H9 (cell line): ENCODE data around the gene KLHDC8A. TPM values are rescaled to one million over a fixed set of nuclear protein-coding genes. Genes with fewer than 3 reads are reported as not detected.

Experiments
- DNase-seq: peaks from one replicate; pipeline ENCODE4 v3.0.0-alpha.2; 2017
- H2AFZ ChIP-seq: one replicate; pipeline ENCODE4 v1.6.1; 2013; ENCODE audit warnings: mild to moderate bottlenecking, low read length, control low read depth, moderate library complexity
- H2AK5ac ChIP-seq: 2 replicates; pipeline ENCODE4 v1.6.1; 2013; ENCODE audit warnings: low read length, control low read depth, mixed read lengths; ENCODE audit not compliant: insufficient read length
- H2BK120ac ChIP-seq: one replicate; pipeline ENCODE4 v1.6.1; 2013; ENCODE audit warnings: low read depth, mild to moderate bottlenecking, low read length, control low read depth, inconsistent platforms; ENCODE audit not compliant: poor library complexity, severe bottlenecking
- H2BK12ac ChIP-seq: 2 replicates; pipeline ENCODE4 v1.6.1; 2013; ENCODE audit warnings: low read length, control low read depth, mixed read lengths, low read depth; ENCODE audit not compliant: insufficient read length
- H2BK15ac ChIP-seq: 2 replicates; pipeline ENCODE4 v1.6.1; 2013; ENCODE audit warnings: low read depth, low read length, control low read depth
- H2BK20ac ChIP-seq: one replicate; pipeline ENCODE4 v1.6.1; 2013; ENCODE audit warnings: low read depth, mild to moderate bottlenecking, low read length, control low read depth, inconsistent platforms; ENCODE audit not compliant: poor library complexity, severe bottlenecking
- H2BK5ac ChIP-seq: 2 replicates; pipeline ENCODE4 v1.6.1; 2013; ENCODE audit warnings: low read length, control low read depth, mixed read lengths; ENCODE audit not compliant: insufficient read length
- H3K14ac ChIP-seq: 2 replicates; pipeline ENCODE4 v1.6.1; 2013; ENCODE audit warnings: low read length, control low read depth; ENCODE audit not compliant: insufficient read depth
- H3K18ac ChIP-seq: 2 replicates; pipeline ENCODE4 v1.6.1; 2013; ENCODE audit warnings: low read depth, mild to moderate bottlenecking, mixed read lengths, low read length, control low read depth; ENCODE audit not compliant: insufficient read length
- H3K23ac ChIP-seq: 2 replicates; pipeline ENCODE4 v1.6.1; 2013; ENCODE audit warnings: low read length, control low read depth, mixed read lengths, low read depth; ENCODE audit not compliant: insufficient read length
- H3K23me2 ChIP-seq: 2 replicates; pipeline ENCODE4 v1.6.1; 2013; ENCODE audit warnings: low read depth, mild to moderate bottlenecking, mixed read lengths, low read length, control low read depth; ENCODE audit not compliant: insufficient read length, poor library complexity, severe bottlenecking
- H3K27ac ChIP-seq: 2 replicates; pipeline ENCODE4 v1.5.1; 2013; ENCODE audit warnings: low read length, control low read depth, mixed read lengths, low read depth; ENCODE audit not compliant: insufficient read length
- H3K27me3 ChIP-seq: 2 replicates; pipeline ENCODE4 v1.6.1; 2013; ENCODE audit warnings: low read length, control low read depth, inconsistent platforms; ENCODE audit not compliant: insufficient read depth
- H3K4ac ChIP-seq: 2 replicates; pipeline ENCODE4 v1.6.1; 2013; ENCODE audit warnings: low read depth, mild to moderate bottlenecking, control low read depth, inconsistent platforms, low read length, moderate library complexity
- H3K4me1 ChIP-seq: 2 replicates; pipeline ENCODE4 v1.6.1; 2013; ENCODE audit warnings: low read length, control low read depth, inconsistent platforms; ENCODE audit not compliant: insufficient read depth
- H3K4me2 ChIP-seq: 2 replicates; pipeline ENCODE4 v1.6.1; 2013; ENCODE audit warnings: low read length, control low read depth, mixed read lengths; ENCODE audit not compliant: insufficient read length, insufficient read depth
- H3K56ac ChIP-seq: 2 replicates; pipeline ENCODE4 v1.6.1; 2013; ENCODE audit warnings: low read depth, mild to moderate bottlenecking, mixed read lengths, low read length, control low read depth; ENCODE audit not compliant: insufficient read length
- H3K79me1 ChIP-seq: 2 replicates; pipeline ENCODE4 v1.6.1; 2013; ENCODE audit warnings: low read depth, mild to moderate bottlenecking, moderate library complexity, low read length, control low read depth, inconsistent platforms; ENCODE audit not compliant: insufficient read depth, poor library complexity, severe bottlenecking
- H3K79me2 ChIP-seq: 2 replicates; pipeline ENCODE4 v1.6.1; 2013; ENCODE audit warnings: low read length, control low read depth, inconsistent platforms; ENCODE audit not compliant: insufficient read depth
- H3K9ac ChIP-seq: 2 replicates; pipeline ENCODE4 v1.6.1; 2013; ENCODE audit warnings: low read length, control low read depth, mixed read lengths; ENCODE audit not compliant: insufficient read length; ENCODE audit errors: extremely low read depth
- H3K9me3 ChIP-seq: one replicate; pipeline ENCODE4 v1.6.1; 2013; ENCODE audit warnings: low read depth, low read length, inconsistent platforms; ENCODE audit not compliant: control insufficient read depth
- H3T11ph ChIP-seq: one replicate; pipeline ENCODE4 v1.6.1; 2013; ENCODE audit warnings: mild to moderate bottlenecking, low read length, control low read depth, inconsistent platforms
- H4K20me1 ChIP-seq: one replicate; pipeline ENCODE4 v1.6.1; 2013; ENCODE audit not compliant: control insufficient read depth, insufficient read length, insufficient read depth
- H4K5ac ChIP-seq: 2 replicates; pipeline ENCODE4 v1.6.1; 2013; ENCODE audit warnings: low read depth, mild to moderate bottlenecking, mixed read lengths, low read length, control low read depth; ENCODE audit not compliant: insufficient read length
- H4K8ac ChIP-seq: replicated peaks from 2 replicates; pipeline ENCODE4 v1.6.1; 2013; ENCODE audit warnings: low read length, control low read depth, mixed read lengths, low read depth; ENCODE audit not compliant: insufficient read length
- H4K91ac ChIP-seq: 2 replicates; pipeline ENCODE4 v1.6.1; 2013; ENCODE audit warnings: low read depth, mild to moderate bottlenecking, moderate library complexity, mixed read lengths, low read length, control low read depth; ENCODE audit not compliant: insufficient read length
- H3K27ac Mint-ChIP-seq, 3 experiments: 2 replicates in 2 of 3; 3 replicates in 1 of 3; pipeline ENCODE4 v1.8.0; 2020 to 2021; ENCODE audit warnings: mixed read lengths in 3 of 3, mild to moderate bottlenecking in 1 of 3, moderate library complexity in 1 of 3
- H3K27me3 Mint-ChIP-seq: 2 replicates; pipeline ENCODE4 v1.8.0; 2021; ENCODE audit warnings: low read depth, mild to moderate bottlenecking, moderate library complexity, mixed read lengths
- H3K36me3 Mint-ChIP-seq, 3 experiments: 2 replicates in 2 of 3; 3 replicates in 1 of 3; pipeline ENCODE4 v1.8.0; 2020 to 2021; ENCODE audit warnings: low read depth in 3 of 3, mixed read lengths in 3 of 3; ENCODE audit not compliant: insufficient read depth in 1 of 3
- H3K4me1 Mint-ChIP-seq, 2 experiments: 2 replicates each; pipeline ENCODE4 v1.8.0; 2020; ENCODE audit warnings: mixed read lengths in 2 of 2
- H3K4me3 Mint-ChIP-seq, 2 experiments: 2 replicates in 1 of 2; 3 replicates in 1 of 2; pipeline ENCODE4 v1.8.0; 2020 to 2021; ENCODE audit warnings: mild to moderate bottlenecking in 2 of 2, mixed read lengths in 2 of 2, moderate library complexity in 1 of 2
- H3K9me3 Mint-ChIP-seq, 2 experiments: 2 replicates in 1 of 2; 3 replicates in 1 of 2; pipeline ENCODE4 v1.8.0; 2020; ENCODE audit warnings: mild to moderate bottlenecking in 2 of 2, mixed read lengths in 2 of 2, moderate library complexity in 1 of 2
- WGBS: extraction: QIAGEN DNeasy Blood & Tissue Kit; methylation state at CpG from one replicate; pipeline ENCODE4 v1.1.7; 2013; ENCODE audit warnings: missing lambda C conversion rate, low lambda C conversion rate, mixed read lengths; ENCODE audit not compliant: insufficient read length; ENCODE audit errors: extremely low coverage; 5-methylcytosine and 5-hydroxymethylcytosine counted together
- total RNA-seq: library from RNA; stranded (reverse); gene quantifications from 2 replicates; pipeline ENCODE4 v1.2.1, GENCODE V29; 2021
- TF ChIP-seq, protein P1 (sequence below): fragments of 200-600 bp; sonication (generic); conservative IDR thresholded peaks from 3 replicates; pipeline ENCODE4 v1.8.0; 2021; ENCODE audit warnings: antibody characterized with exemption, mild to moderate bottlenecking

KLHDC8A gene
- total RNA-seq, 1 experiment from 2014 or later: 0.96 TPM

DNA sequence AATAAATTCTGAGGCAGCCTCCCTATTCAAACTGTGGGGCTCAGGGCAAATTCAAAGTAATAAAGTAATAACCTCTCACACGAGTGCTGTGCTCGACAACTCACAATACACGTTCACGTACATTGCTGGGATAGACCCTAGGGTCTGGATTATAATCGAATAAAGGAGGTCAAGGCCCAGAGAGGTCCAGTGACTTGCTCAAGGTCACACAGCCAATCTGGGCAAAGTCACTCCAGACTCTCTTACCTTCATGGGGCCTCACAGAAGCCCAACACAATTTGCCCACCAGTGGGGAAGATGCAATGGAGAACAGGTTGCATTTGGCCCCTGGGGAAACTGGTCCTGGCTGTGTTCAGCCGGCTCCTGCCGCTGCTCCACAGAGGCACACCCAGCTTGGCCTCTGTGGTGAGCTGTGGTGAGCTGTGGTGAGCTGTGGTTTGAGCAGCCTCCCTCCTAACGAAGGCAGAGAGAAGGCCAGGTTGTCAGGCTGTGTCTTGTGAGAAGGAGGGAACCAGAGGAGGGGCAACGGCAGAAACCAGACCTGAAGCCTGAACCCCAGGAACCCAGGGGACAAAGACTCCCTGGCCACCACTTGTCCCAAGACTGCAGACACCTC is 70.3 kb downstream of the KLHDC8A start:
- Histone ChIP-seq H3K79me1 (no peaks in the 10 kb centered on the region), H3K9ac (no peak overlapping the region), H2BK20ac (no peak overlapping the region), H3K9me3 (no peaks in the 10 kb centered on the region), H4K8ac (no peak overlapping the region), H3K4ac (no peak overlapping the region), H2BK120ac (no peak overlapping the region), H2AFZ (no peak overlapping the region), H3K27ac (no peak overlapping the region), H3K14ac (no peak overlapping the region; the same call in 1 of the 2 replicates), H2BK5ac (no peak overlapping the region), H3K18ac (no peak overlapping the region), H3K23me2 (no peaks in the 10 kb centered on the region), H2AK5ac (no peak overlapping the region), H2BK12ac (no peak overlapping the region), H4K20me1 (peaks cover 2% of the 10 kb centered on the region), H3K23ac (no peak overlapping the region), H3K79me2 (no peaks in the 10 kb centered on the region), H2BK15ac (no peak overlapping the region), H3K4me1 (peaks cover 6% of the 10 kb centered on the region; the same call in 1 of the 2 replicates), H3K27me3 (no peaks in the 10 kb centered on the region), H4K91ac (no peak overlapping the region), H3K4me2 (no peak overlapping the region), H3T11ph (no peak overlapping the region), H3K56ac (no peak overlapping the region), H4K5ac (no peak overlapping the region)
- DNase-seq: no peak
- H3K27me3 Mint-ChIP-seq: no peaks in the 10 kb centered on the region; the same call in 1 of the 2 replicates
- H3K36me3 Mint-ChIP-seq: no peaks in the 10 kb centered on the region
- no peak overlapping the region for H3K4me3 Mint-ChIP-seq
- 0 out of 7 replicates have a peak overlapping the region, but pooled peaks have one; percentile 23 to 89 (median 55) for H3K27ac Mint-ChIP-seq
- TF ChIP-seq, protein P1, sequence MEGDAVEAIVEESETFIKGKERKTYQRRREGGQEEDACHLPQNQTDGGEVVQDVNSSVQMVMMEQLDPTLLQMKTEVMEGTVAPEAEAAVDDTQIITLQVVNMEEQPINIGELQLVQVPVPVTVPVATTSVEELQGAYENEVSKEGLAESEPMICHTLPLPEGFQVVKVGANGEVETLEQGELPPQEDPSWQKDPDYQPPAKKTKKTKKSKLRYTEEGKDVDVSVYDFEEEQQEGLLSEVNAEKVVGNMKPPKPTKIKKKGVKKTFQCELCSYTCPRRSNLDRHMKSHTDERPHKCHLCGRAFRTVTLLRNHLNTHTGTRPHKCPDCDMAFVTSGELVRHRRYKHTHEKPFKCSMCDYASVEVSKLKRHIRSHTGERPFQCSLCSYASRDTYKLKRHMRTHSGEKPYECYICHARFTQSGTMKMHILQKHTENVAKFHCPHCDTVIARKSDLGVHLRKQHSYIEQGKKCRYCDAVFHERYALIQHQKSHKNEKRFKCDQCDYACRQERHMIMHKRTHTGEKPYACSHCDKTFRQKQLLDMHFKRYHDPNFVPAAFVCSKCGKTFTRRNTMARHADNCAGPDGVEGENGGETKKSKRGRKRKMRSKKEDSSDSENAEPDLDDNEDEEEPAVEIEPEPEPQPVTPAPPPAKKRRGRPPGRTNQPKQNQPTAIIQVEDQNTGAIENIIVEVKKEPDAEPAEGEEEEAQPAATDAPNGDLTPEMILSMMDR: no peak
- H3K9me3 Mint-ChIP-seq: peaks cover 0 to 2% of the 10 kb centered on the region in 2 experiments; a peak in 1 of 5 replicates
- WGBS: no CpG with 5 or more reads among the region's 9 CpGs
- H3K4me1 Mint-ChIP-seq: peaks cover 54 to 61% of the 10 kb centered on the region in 2 experiments

Other genes starting within 250 kb of the KLHDC8A start
- gene RBBP5, start 234.9 kb downstream of the KLHDC8A start, total RNA-seq: 17.3 and 18.3 TPM in 2 replicates
- 7.7 and 8.5 TPM in 2 replicates for gene DSTYK, start 145.2 kb downstream of the KLHDC8A start, total RNA-seq
- gene TMCC2, start 129.0 kb downstream of the KLHDC8A start, total RNA-seq: 11.3 and 11.7 TPM in 2 replicates
- 15.4 and 15.5 TPM in 2 replicates for gene NUAK2, start 35.2 kb downstream of the KLHDC8A start, total RNA-seq
- 11.8 and 11.9 TPM in 2 replicates for gene LEMD1, start 65.1 kb upstream of the KLHDC8A start, total RNA-seq
- 3.8 and 4.0 TPM in 2 replicates for gene BLACAT1, start 99.1 kb upstream of the KLHDC8A start, total RNA-seq
- 34.6 and 38.5 TPM in 2 replicates for gene CDK18, start 147.7 kb upstream of the KLHDC8A start, total RNA-seq